GM23248 (cell line): ENCODE measurements around the gene NOCT. TPM values are rescaled to one million over a fixed set of nuclear protein-coding genes. Genes with fewer than 3 reads are reported as not detected.

ENCODE experiments used
- DNase-seq: peaks from one replicate; pipeline ENCODE4 v3.0.0-alpha.2; 2015
- H2AFZ ChIP-seq: fragments of 200-600 bp; sonication (generic); 2 replicates; pipeline ENCODE4 v1.6.1; 2016; ENCODE audit warnings: antibody characterized with exemption
- H3F3A ChIP-seq: fragments of 200-600 bp; sonication (generic); 2 replicates; pipeline ENCODE4 v1.6.1; 2016; ENCODE audit warnings: mild to moderate bottlenecking, antibody characterized with exemption, mixed run types; ENCODE audit not compliant: insufficient read depth
- H3K27ac ChIP-seq: fragments of 200-600 bp; sonication (generic); 2 replicates; pipeline ENCODE4 v1.5.1; 2016; ENCODE audit warnings: mild to moderate bottlenecking
- H3K27me3 ChIP-seq: fragments of 200-600 bp; sonication (generic); replicated peaks from 2 replicates; pipeline ENCODE4 v1.6.1; 2016; ENCODE audit warnings: mild to moderate bottlenecking; ENCODE audit not compliant: insufficient read depth
- H3K36me3 ChIP-seq: fragments of 200-600 bp; sonication (generic); 2 replicates; pipeline ENCODE4 v1.6.1; 2016; ENCODE audit warnings: low read depth, mild to moderate bottlenecking
- H3K4me1 ChIP-seq: fragments of 200-600 bp; sonication (generic); 2 replicates; pipeline ENCODE4 v1.6.1; 2016; ENCODE audit warnings: mild to moderate bottlenecking; ENCODE audit not compliant: insufficient read depth
- H3K4me2 ChIP-seq: fragments of 200-600 bp; sonication (generic); one replicate; pipeline ENCODE4 v1.6.1; 2016; ENCODE audit warnings: mild to moderate bottlenecking; ENCODE audit not compliant: unreplicated experiment
- H3K4me3 ChIP-seq: fragments of 200-600 bp; sonication (generic); 2 replicates; pipeline ENCODE4 v1.5.1; 2016; ENCODE audit warnings: mild to moderate bottlenecking
- H3K79me2 ChIP-seq: fragments of 200-600 bp; sonication (generic); 2 replicates; pipeline ENCODE4 v1.6.1; 2016; ENCODE audit warnings: mild to moderate bottlenecking; ENCODE audit not compliant: insufficient read depth
- H3K9ac ChIP-seq: fragments of 200-600 bp; sonication (generic); 2 replicates; pipeline ENCODE4 v1.6.1; 2016; ENCODE audit warnings: mild to moderate bottlenecking
- H3K9me2 ChIP-seq: fragments of 200-600 bp; sonication (generic); 2 replicates; pipeline ENCODE4 v1.6.1; 2016; ENCODE audit warnings: mixed run types, mild to moderate bottlenecking, moderate library complexity; ENCODE audit not compliant: insufficient read depth
- H3K9me3 ChIP-seq: fragments of 200-600 bp; sonication (generic); one replicate; pipeline ENCODE4 v1.6.1; 2017; ENCODE audit warnings: low read depth
- H4K20me1 ChIP-seq: fragments of 200-600 bp; sonication (generic); 2 replicates; pipeline ENCODE4 v1.6.0; 2016; ENCODE audit not compliant: insufficient read depth
- EZH2 ChIP-seq: fragments of 200-600 bp; sonication (generic); IDR thresholded peaks from 2 replicates; pipeline ENCODE4 v1.6.1; 2018; ENCODE audit warnings: antibody characterized with exemption, mild to moderate bottlenecking; ENCODE audit not compliant: insufficient read depth, poor library complexity, severe bottlenecking
- EZH2phosphoT487 ChIP-seq: fragments of 200-600 bp; sonication (generic); IDR thresholded peaks from 2 replicates; pipeline ENCODE4 v1.6.1; 2018; ENCODE audit warnings: antibody characterized with exemption, moderate library complexity, mild to moderate bottlenecking, low read depth; ENCODE audit not compliant: insufficient read depth
- WGBS, 2 experiments: methylation state at CpG; one replicate each; pipeline ENCODE4 v1.1.6; 2015 to 2017; ENCODE audit warnings: low lambda C conversion rate in 2 of 2, low coverage in 1 of 2; ENCODE audit errors: missing lambda C conversion rate in 2 of 2; 5-methylcytosine and 5-hydroxymethylcytosine counted together
- in situ Hi-C: fragments of 300-500 bp; cut with MboI; formaldehyde crosslinking; loops from 2 replicates; pipeline ENCODE4 v1.15.0; 2020
- polyA plus RNA-seq: library from polyadenylated mRNA; unstranded; fragments of >200 nt; fragmentation: Nextera tagmentation; extraction: Ambion mirVana; gene quantifications from 2 replicates; pipeline ENCODE4 v1.2.1, GENCODE V29; 2016
- total RNA-seq: library from RNA; depleted of rRNA; stranded (reverse); fragments of >200 nt; shearing (Covaris generic); gene quantifications from 2 replicates; pipeline ENCODE4 v1.2.3, GENCODE V29; 2014

NOCT gene
- total and polyA plus RNA-seq, 2 experiments from 2014 or later = 5.1 to 12.6 TPM

DNA sequence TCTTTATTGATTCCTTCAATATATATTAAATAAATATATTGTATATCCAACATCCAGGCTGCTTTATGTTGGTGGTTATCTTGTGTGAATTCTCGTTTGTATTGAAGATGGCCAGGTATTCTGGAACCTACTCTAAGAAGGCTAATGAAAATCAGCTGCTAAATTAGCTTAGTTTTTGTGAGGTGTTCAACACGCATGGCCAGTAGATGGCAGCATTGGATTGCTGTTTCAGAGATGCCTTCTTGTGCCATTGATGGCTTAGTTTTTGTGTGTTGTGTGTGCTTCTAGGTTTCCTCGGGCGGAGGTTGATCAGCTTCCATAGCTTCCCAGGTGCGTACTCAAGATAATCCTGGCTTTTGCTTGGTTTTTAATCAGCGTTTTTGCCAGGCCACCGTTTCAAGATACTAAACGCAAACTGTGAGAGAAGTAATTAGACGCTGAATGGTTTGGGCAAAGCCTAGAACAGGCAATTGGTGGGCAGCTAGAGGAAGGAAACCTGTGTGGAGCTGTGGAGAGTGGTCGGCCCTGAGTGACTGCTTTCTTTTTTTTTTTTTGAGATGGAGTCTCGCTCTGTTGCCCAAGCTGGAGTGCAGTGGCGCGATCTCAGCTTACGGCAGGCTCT, 15.1 kb downstream of the NOCT start:
- H3K4me3 ChIP-seq = no peak overlapping the region
- H3K4me2 ChIP-seq = no peak overlapping the region
- H4K20me1 ChIP-seq = peaks cover 4% of the 10 kb centered on the region; the same call in 1 of the 2 replicates
- H3K9me2 ChIP-seq = no peaks in the 10 kb centered on the region
- no peaks in the 10 kb centered on the region for H3K9me3 ChIP-seq
- no peaks in the 10 kb centered on the region for H3K27me3 ChIP-seq
- H3F3A ChIP-seq = 0 out of 2 replicates have a peak, but pooled peaks cover 7% of the 10 kb centered on the region
- no peak overlapping the region for H3K9ac ChIP-seq
- H3K36me3 ChIP-seq = no peaks in the 10 kb centered on the region
- peaks cover 98% of the 10 kb centered on the region for H3K79me2 ChIP-seq
- H3K27ac ChIP-seq = no peak overlapping the region
- H3K4me1 ChIP-seq = peaks cover 7% of the 10 kb centered on the region; the same call in 1 of the 2 replicates
- no peak overlapping the region for H2AFZ ChIP-seq
- in situ Hi-C loops = no loop called here
- 43 to 47% methylated on average over 14 of the region's 14 CpGs for WGBS, 2 experiments
- peak; percentile 80 for DNase-seq
- TF ChIP-seq EZH2 (no peak), EZH2phosphoT487 (no peak)

DNA sequence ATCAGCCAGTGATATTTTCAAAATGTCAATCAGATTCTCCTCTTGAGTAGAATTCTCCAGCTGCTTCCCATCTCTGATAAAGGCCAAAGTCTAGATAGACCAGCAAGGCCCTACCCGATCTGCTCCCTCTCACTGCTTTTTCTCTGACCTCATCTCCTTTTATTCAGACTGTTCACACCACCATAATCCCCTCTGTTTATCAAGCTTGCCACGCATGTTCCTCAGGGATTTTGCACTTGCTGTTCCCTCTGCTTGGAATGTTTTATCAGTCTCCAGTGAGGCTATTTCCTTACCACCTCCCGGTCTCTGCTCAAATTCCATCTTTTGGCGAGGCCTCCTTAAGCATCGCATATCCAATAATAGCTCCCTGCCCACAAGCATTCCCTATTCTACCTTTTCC, 20.1 kb downstream of the NOCT start:
- H3K4me2 ChIP-seq = no peak overlapping the region
- H3K79me2 ChIP-seq = peaks cover 100% of the 10 kb centered on the region
- no peak overlapping the region for H3K9ac ChIP-seq
- peaks cover 4% of the 10 kb centered on the region; the same call in 1 of the 2 replicates for H4K20me1 ChIP-seq
- no peaks in the 10 kb centered on the region for H3K9me2 ChIP-seq
- no peaks in the 10 kb centered on the region for H3K9me3 ChIP-seq
- no peak overlapping the region for H3K4me3 ChIP-seq
- no peak overlapping the region for H2AFZ ChIP-seq
- 87 to 92% methylated on average over 5 of the region's 5 CpGs for WGBS, 2 experiments
- H3F3A ChIP-seq = peaks cover 8% of the 10 kb centered on the region; the same call in 1 of the 2 replicates
- no peaks in the 10 kb centered on the region for H3K27me3 ChIP-seq
- DNase-seq = no peak
- in situ Hi-C loops = no loop called here
- no peak for TF ChIP-seq EZH2
- no peak for TF ChIP-seq EZH2phosphoT487
- no peak overlapping the region for H3K27ac ChIP-seq
- H3K4me1 ChIP-seq = peaks cover 7% of the 10 kb centered on the region; the same call in 1 of the 2 replicates
- H3K36me3 ChIP-seq = no peaks in the 10 kb centered on the region

DNA sequence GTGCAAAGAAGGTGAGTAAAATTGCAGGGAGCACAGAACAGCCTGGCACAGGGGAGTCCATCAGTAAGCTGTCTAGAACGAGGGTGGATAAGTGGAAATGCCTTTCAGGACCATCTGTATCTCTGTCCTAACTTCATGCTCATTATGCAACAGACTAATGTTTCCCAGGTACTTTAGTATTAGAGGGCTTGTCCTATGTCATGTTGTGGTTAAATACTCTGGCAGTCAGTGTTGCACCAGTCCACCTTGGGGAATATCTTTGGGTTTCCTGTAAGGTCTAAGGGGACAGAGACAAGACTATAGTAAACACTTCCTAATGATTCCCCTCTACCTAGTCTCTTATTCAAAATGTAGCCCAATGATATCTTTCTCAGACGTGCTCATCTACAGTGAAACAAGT, 21.3 kb downstream of the NOCT start:
- Histone ChIP-seq H3F3A (peaks cover 12% of the 10 kb centered on the region; the same call in 1 of the 2 replicates), H4K20me1 (peaks cover 4% of the 10 kb centered on the region; the same call in 1 of the 2 replicates), H3K4me3 (no peak overlapping the region), H3K27ac (no peak overlapping the region), H2AFZ (no peak overlapping the region), H3K9me3 (no peaks in the 10 kb centered on the region), H3K9me2 (no peaks in the 10 kb centered on the region), H3K27me3 (no peaks in the 10 kb centered on the region), H3K4me2 (no peak overlapping the region), H3K36me3 (no peaks in the 10 kb centered on the region), H3K9ac (no peak overlapping the region), H3K4me1 (peaks cover 4% of the 10 kb centered on the region; the same call in 1 of the 2 replicates), H3K79me2 (peaks cover 100% of the 10 kb centered on the region)
- TF ChIP-seq EZH2phosphoT487 (no peak), EZH2 (no peak)
- in situ Hi-C loops = no loop called here
- DNase-seq = no peak
- 43 to 47% methylated on average over 2 of the region's 2 CpGs for WGBS, 2 experiments

DNA sequence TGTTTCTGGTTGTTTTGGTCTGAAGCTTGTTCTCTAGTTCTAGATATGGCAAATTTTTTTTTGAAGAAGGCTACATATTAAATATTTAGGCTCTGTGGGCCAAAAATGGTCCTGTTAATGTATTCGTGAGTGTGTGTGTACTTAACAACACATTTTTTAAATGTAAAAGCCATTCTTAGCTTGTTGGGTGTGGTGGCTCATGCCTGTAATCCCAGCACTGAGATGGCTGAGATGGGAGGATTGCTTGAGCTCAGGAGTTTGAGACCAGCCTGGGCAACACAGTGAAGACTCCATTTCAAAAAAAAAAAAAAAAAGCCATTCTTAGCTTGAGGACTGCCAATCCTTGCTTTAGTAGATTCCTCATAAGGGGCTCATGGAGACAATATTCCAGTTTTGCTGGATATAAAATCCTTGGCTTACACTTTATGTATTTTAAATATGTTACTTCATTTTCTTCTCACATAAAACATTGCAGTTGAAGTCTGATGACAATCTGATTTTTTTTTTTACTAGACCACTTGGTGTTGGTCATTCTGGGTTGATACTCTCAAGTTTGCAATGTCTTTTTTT, 23.4 kb downstream of the NOCT start:
- 96 to 97% methylated on average over 1 of the region's 1 CpG for WGBS, 2 experiments
- H4K20me1 ChIP-seq = no peaks in the 10 kb centered on the region
- in situ Hi-C loops = no loop called here
- no peak overlapping the region for H2AFZ ChIP-seq
- no peak overlapping the region for H3K4me2 ChIP-seq
- H3F3A ChIP-seq = peaks cover 12% of the 10 kb centered on the region; the same call in 1 of the 2 replicates
- H3K79me2 ChIP-seq = peaks cover 97% of the 10 kb centered on the region
- no peaks in the 10 kb centered on the region for H3K9me2 ChIP-seq
- no peak overlapping the region for H3K4me3 ChIP-seq
- no peaks in the 10 kb centered on the region for H3K4me1 ChIP-seq
- H3K36me3 ChIP-seq = no peaks in the 10 kb centered on the region
- no peak for TF ChIP-seq EZH2
- no peak for TF ChIP-seq EZH2phosphoT487
- no peak overlapping the region for H3K27ac ChIP-seq
- no peak for DNase-seq
- no peaks in the 10 kb centered on the region for H3K27me3 ChIP-seq
- H3K9me3 ChIP-seq = no peaks in the 10 kb centered on the region
- H3K9ac ChIP-seq = no peak overlapping the region
